ENCODE results near the gene THUMPD3. TPM values are rescaled to one million over a fixed set of nuclear protein-coding genes. Genes with fewer than 3 reads are reported as not detected.

Gene THUMPD3
- total RNA-seq, 1 experiment from 2014 or later = 58.4 TPM

- Histone ChIP-seq H2BK20ac (ENCODE audit: low read depth, low read length, poor library complexity, severe bottlenecking) (no peak overlapping the region), H3K9ac (ENCODE audit: extremely low read depth, insufficient read length, low read length) (no peak overlapping the region), H3K4me2 (ENCODE audit: insufficient read depth, insufficient read length, low read length) (no peak overlapping the region), H2AK5ac (ENCODE audit: insufficient read length, low read length) (no peak overlapping the region), H4K5ac (ENCODE audit: insufficient read length, low read depth, low read length) (no peak overlapping the region), H4K8ac (replicated peaks; ENCODE audit: insufficient read length, low read depth, low read length) (no peak overlapping the region), H3K18ac (ENCODE audit: insufficient read length, low read depth, low read length) (no peak overlapping the region), H4K91ac (ENCODE audit: insufficient read length, low read depth, low read length) (no peak overlapping the region), H3K4ac (ENCODE audit: low read depth, low read length) (no peak overlapping the region), H3K9me3 (ENCODE audit: control insufficient read depth, low read depth, low read length) (no peaks in the 10 kb centered on the region), H3K27me3 (ENCODE audit: insufficient read depth, low read length) (no peaks in the 10 kb centered on the region), H3K23ac (ENCODE audit: insufficient read length, low read depth, low read length) (no peak overlapping the region), H3T11ph (ENCODE audit: low read length) (no peak overlapping the region), H2BK120ac (ENCODE audit: low read depth, low read length, poor library complexity, severe bottlenecking) (no peak overlapping the region), H4K20me1 (ENCODE audit: control insufficient read depth, insufficient read depth, insufficient read length) (peaks cover 3% of the 10 kb centered on the region), H2BK12ac (ENCODE audit: insufficient read length, low read depth, low read length) (no peak overlapping the region), H3K79me2 (ENCODE audit: insufficient read depth, low read length) (peaks cover 65% of the 10 kb centered on the region; the same call in 1 of the 2 replicates), H2BK5ac (ENCODE audit: insufficient read length, low read length) (no peak overlapping the region), H2AFZ (ENCODE audit: low read length) (no peak overlapping the region), H2BK15ac (ENCODE audit: low read depth, low read length) (no peak overlapping the region), H3K23me2 (ENCODE audit: insufficient read length, low read depth, low read length, poor library complexity, severe bottlenecking) (no peaks in the 10 kb centered on the region), H3K4me1 (ENCODE audit: insufficient read depth, low read length) (no peaks in the 10 kb centered on the region; the same call in 1 of the 2 replicates), H3K79me1 (ENCODE audit: insufficient read depth, low read depth, low read length, poor library complexity, severe bottlenecking) (no peaks in the 10 kb centered on the region), H3K27ac (ENCODE audit: insufficient read length, low read depth, low read length) (no peak overlapping the region), H3K56ac (ENCODE audit: insufficient read length, low read depth, low read length) (no peak overlapping the region), H3K14ac (ENCODE audit: insufficient read depth, low read length) (no peak overlapping the region)
- Mint-ChIP-seq H3K36me3 (ENCODE audit: insufficient read depth in 1 of 3, low read depth in 3 of 3) (peaks cover 5 to 24% (median 11%) of the 10 kb centered on the region in 3 experiments; a peak in 6 of 7 replicates), H3K27me3 (ENCODE audit: low read depth) (no peaks in the 10 kb centered on the region), H3K27ac (no peak overlapping the region), H3K4me3 (no peak overlapping the region), H3K4me1 (peaks cover 11 to 18% of the 10 kb centered on the region in 2 experiments), H3K9me3 (no peaks in the 10 kb centered on the region)
- no peak for DNase-seq
- no peak for TF ChIP-seq CTCF (conservative IDR thresholded peaks at IDR 0.05)
Measured at GRCh38 chr3:9414826-9415225, 52.0 kb downstream of the THUMPD3 start.
